NK-92 (cell line): Measurements from ENCODE around the gene CTTN.

ENCODE experiments used
- DNase-seq: peaks from one replicate; lab custom pipeline; 2025; ENCODE audit not compliant: unreplicated experiment; lab: John Stamatoyannopoulos, UW

The CTTN gene

DNA sequence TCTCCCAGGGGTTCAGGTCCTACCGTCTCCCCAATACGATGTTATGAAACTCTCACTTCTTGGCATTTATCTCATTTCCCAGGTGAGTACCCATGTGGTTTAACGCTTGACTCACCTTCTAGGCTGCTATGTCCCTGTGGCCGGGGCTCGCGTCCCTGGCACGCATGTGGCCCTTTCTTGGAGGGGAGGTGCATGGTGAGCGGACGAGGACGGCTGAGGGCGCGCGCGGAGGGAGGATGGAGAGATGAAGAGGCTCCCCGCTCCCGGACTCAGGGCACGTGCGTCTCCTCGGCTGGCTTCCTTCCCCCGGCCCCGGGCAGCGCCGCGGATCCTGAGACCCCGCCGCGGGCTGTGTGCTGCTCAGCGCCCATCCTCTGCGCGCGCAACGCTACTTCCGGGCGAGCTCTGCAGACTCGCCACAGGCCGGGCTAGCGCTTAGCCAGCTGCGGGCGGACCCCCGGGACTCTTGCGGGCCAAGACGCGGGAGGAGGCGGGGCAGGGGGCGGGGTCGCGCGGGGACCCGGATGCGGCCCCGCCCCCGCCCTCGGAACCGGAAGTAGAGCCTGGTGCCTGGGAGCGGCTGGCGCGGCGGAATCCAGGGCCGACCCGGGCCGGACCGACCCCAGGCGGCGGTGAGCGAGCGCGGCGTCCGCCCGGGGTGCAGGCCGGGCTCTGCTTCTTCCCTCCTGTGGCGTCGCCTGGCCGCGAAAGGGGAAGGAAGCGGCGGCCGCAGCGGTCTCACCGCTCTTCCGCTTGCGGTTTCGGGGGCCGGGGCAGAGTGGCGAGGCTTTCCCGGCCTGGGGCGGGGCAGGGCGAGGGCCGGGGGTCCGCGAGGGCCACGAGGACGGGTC, at the start of gene CTTN:
CTTN (plus strand) TSS at position 547 of the 851 bp plus-strand sequence. CDS start 8,769 bp downstream, outside the sequence.
- DNase-seq, result no peak

- no peak for DNase-seq
Measured at GRCh38 chr11:70348608-70349007, 49.7 kb upstream of the CTTN start.

DNA sequence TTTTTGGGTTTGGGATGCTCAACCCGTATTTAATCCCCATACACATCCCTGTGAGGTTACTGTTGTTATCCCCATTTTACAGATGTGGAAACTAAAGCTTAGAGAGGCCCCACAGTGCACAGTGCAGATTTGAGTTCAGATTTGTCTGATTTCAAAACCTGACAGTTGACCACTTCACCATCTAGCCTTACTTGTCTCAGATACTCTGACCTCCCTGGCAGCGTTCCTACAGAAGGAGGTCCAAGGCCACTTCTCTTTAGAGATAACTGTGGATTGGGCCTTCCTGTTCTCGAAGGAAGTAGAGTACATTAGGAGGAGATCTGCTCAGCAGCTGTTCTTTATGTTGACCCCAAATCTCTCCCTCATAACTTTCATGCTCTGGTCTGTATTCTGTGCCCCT, 46.7 kb upstream of the CTTN start:
- DNase-seq, result no peak

GRCh38 chr11:70352100-70352499, 46.2 kb upstream of the CTTN start:
- no peak for DNase-seq

GRCh38 chr11:70352601-70353000, 45.7 kb upstream of the CTTN start:
- no peak for DNase-seq

- no peak for DNase-seq
Measured at GRCh38 chr11:70353329-70353728, 45.0 kb upstream of the CTTN start.

DNA sequence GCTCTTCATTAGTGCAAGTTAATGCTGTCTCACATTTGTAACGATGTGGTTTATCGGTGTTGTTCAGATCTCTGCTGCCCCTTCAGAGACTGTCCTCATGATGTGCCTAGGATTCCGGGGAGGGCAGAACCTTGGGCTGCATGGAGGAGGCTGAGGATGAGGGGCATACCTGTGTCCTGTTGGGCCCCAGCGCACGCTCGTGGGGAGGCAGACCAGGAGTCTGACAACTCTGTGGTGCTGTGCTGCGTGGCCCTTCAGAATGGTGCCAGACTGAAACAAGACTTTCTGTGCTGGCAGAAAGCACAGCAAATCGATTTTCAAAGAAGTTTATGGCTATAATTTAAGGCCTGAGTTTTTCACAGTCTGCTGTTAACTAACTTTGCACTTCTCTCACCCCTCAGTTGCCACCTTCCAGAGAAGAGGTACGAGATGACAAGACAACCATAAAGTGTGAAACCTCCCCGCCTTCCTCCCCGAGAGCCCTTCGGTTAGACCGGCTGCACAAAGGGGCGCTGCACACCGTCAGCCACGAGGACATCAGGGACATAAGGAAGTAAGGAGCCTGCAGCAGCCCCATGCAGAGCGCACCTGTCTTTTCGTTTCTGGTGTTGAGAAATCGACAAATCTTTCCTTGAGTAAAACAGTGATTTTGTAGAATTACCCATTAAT, 44.3 kb upstream of the CTTN start:
- DNase-seq, result no peak

- DNase-seq, result no peak
Measured at GRCh38 chr11:70354629-70355028, 43.7 kb upstream of the CTTN start.

GRCh38 chr11:70358753-70359152, 39.6 kb upstream of the CTTN start:
- no peak for DNase-seq

- DNase-seq, result no peak
Measured at GRCh38 chr11:70359451-70360205, 38.7 kb upstream of the CTTN start.

DNA sequence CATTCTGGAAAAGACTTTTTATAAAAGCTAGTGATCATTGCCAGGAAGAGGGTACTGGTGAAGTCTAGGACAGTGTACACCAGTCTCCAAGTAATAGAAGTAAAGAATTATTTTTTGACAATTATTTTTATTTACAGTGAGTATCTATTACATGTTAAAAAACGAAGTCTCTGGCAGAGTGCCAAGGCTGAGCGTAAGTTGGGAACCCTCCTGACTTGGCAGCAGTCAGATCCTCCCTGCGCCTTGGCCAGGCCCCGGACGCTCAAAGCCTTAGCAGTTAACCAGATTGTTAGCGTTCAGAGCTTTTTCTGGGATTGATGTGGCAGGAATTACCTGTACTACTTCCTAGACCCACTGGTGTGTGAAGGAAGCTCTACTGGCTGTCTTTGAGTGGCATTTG, 38.1 kb upstream of the CTTN start:
- DNase-seq, result no peak

GRCh38 chr11:70364178-70364577, 34.2 kb upstream of the CTTN start:
- DNase-seq, result no peak

GRCh38 chr11:70364745-70365543, 33.4 kb upstream of the CTTN start:
- no peak for DNase-seq

- no peak for DNase-seq
Measured at GRCh38 chr11:70365544-70365927, 32.8 kb upstream of the CTTN start.

GRCh38 chr11:70367071-70367470, 31.3 kb upstream of the CTTN start:
- DNase-seq, result no peak

DNA sequence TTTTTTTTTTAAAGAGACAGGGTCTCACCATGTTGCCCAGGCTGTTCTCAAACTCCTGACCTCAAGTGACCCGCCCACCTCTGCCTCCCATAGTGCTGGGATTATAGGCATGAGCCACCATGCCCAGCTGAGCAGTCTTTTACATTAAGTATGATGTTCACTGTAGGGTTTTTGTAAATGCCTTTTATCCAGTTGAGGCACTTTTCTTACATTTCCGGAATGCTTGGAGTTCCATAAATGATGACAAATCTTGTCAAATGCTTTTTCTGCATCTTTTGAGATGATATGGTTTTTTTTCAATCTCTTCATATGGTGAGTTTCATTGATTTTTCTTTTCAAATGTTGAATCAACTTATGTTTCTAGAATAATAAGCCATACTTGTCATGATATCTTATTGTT, 29.4 kb upstream of the CTTN start:
- DNase-seq, result no peak

DNA sequence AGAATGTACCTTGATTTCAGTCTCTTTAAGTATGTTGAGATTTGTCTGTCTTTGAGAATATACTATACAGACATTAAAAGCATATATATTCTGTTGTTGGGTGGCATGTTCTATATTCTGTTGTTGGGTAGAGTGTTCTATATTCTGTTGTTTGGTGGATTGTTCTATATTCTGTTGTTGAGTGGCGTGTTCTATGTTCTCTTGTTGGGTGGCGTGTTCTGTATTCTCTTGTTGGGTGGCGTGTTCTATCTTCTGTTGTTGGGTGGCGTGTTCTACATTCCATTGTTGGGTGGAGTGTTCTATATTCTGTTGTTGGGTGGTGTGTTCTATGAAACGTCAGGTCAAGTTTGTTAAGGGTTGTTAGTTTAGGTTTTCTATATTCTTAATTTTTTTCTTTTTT, 27.1 kb upstream of the CTTN start:
- DNase-seq, result no peak

DNA sequence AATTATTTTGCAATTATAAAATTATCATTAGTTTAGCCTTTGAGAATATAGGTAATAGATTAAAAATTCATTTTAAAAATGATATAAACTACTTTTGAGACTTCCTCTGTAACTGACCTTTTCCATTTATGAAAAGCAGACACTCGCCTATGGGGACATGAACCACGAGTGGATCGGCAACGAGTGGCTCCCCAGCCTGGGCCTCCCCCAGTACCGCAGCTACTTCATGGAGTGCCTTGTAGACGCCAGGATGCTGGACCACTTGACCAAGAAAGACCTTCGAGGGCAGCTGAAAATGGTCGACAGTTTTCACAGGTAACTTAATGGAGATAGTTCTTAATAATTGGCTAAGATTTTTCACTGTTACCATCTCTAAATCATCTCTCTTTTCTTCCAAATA, 26.3 kb upstream of the CTTN start:
- no peak for DNase-seq

DNA sequence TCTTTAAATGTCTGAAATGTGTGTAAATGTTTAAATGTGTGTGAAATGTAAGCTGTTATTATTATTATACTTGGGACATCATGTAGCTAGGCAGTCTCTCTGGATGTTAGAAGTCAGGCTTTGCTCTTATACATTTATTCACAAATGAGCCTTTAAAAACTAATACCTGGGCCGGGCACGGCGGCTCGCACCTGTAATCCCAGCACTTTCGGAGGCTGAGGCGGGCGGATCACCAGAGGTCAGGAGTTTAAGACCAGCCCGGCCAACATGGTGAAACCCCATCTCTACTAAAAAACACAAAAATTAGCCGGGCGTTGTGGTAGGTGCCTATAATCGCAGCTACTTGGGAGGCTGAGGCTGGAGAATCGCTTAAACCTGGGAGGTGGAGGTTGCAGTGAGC, 21.7 kb upstream of the CTTN start:
- no peak for DNase-seq

DNA sequence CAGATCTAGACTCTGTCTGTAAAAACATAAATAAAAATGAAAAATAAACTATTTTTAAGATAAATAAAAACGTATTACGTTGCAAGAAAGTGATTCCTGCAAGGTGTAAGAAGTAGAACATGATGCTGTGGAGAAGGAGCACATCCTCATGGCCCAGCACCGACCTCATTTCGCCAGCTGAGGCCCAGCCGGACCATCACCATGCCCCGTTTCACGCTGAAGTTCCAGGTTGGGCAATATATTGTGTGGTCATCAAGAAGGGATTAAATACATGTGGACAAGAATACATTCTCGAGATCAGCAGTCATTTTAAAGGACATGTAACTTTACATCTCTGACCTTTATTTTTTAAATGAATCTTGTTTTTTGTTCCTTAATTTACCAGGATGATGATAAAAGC, 20.7 kb upstream of the CTTN start:
- no peak for DNase-seq

DNA sequence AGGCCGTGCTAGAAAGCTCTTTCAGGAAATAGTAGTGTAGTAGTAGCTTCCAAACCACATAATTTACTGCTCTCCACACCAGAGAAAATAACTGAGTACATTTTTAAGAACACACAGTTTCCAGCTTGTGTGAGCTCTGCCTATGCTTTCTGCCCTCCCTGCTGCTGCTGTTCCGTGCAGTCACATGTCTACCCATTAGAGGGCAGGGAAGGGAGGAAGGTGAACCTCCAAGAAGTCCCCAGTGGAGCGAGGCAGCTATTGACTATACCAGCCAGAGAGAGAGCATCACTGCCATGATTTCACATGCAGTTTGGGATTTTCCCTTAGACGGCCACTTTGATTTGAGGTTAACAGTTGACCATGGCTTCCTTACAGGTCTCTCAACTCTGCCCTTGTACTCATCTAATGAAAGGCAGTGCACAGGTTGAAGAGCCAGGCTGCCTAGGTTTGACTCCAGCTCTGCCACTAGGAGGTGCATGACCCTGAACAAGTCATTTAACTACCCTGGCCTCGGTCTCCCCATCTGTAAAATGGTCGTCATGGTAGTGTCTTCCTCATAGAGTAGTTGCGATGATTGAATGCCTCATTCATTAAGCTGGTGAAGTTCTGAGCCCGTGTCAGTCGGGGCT, 19.7 kb upstream of the CTTN start:
- no peak for DNase-seq
